HG03045 (cell line): ENCODE results near the gene LDB2.

Source experiments
- ATAC-seq: cut with Tn5 transposase; IDR thresholded peaks from one replicate; pipeline ENCODE4 v1.9.1; 2021; ENCODE audit warnings: mild to moderate bottlenecking, moderate library complexity; ENCODE audit not compliant: unreplicated experiment

Gene LDB2

GRCh38 chr4:16809064-16809463 lies 89.4 kb downstream of the LDB2 start:
- no peak for ATAC-seq

- ATAC-seq, result no peak
These were observed 91.1 kb downstream of the LDB2 start for GRCh38 chr4:16807355-16807754.

GRCh38 chr4:16804581-16804980 lies 93.9 kb downstream of the LDB2 start:
- ATAC-seq, result no peak

- no peak for ATAC-seq
These were observed 96.4 kb downstream of the LDB2 start for GRCh38 chr4:16802044-16802443.

- no peak for ATAC-seq
These were observed 97.1 kb downstream of the LDB2 start for GRCh38 chr4:16801356-16801755.

GRCh38 chr4:16794816-16795445 lies 103.5 kb downstream of the LDB2 start:
- ATAC-seq, result no peak

GRCh38 chr4:16791460-16791859 lies 107.0 kb downstream of the LDB2 start:
- ATAC-seq, result no peak

GRCh38 chr4:16790508-16790907 lies 107.9 kb downstream of the LDB2 start:
- ATAC-seq, result no peak

- no peak for ATAC-seq
These were observed 109.6 kb downstream of the LDB2 start for GRCh38 chr4:16788868-16789267.

GRCh38 chr4:16785793-16786527 lies 112.5 kb downstream of the LDB2 start:
- ATAC-seq, result no peak

- ATAC-seq, result no peak
These were observed 115.3 kb downstream of the LDB2 start for GRCh38 chr4:16783119-16783518.

GRCh38 chr4:16779028-16779675 lies 119.3 kb downstream of the LDB2 start:
- no peak for ATAC-seq

- no peak for ATAC-seq
These were observed 120.7 kb downstream of the LDB2 start for GRCh38 chr4:16777726-16778125.

- ATAC-seq, result no peak
These were observed 122.9 kb downstream of the LDB2 start for GRCh38 chr4:16775411-16776154.

GRCh38 chr4:16772366-16772850 lies 126.0 kb downstream of the LDB2 start:
- no peak for ATAC-seq

- no peak for ATAC-seq
These were observed 127.6 kb downstream of the LDB2 start for GRCh38 chr4:16770710-16771285.

GRCh38 chr4:16767861-16768260 lies 130.6 kb downstream of the LDB2 start:
- no peak for ATAC-seq

- no peak for ATAC-seq
These were observed 131.2 kb downstream of the LDB2 start for GRCh38 chr4:16767251-16767650.

- ATAC-seq, result no peak
These were observed 132.9 kb downstream of the LDB2 start for GRCh38 chr4:16765546-16765945.

GRCh38 chr4:16764622-16765021 lies 133.8 kb downstream of the LDB2 start:
- ATAC-seq, result no peak
